HFF-Myc (cell line): Measurements from ENCODE around the gene ARMCX2.

Experiments used
- DNase-seq: peaks from one replicate; pipeline ENCODE4 v3.0.0-alpha.2; 2011; ENCODE audit warnings: low read depth; ENCODE audit errors: extremely low read depth
- H3K4me3 ChIP-seq: replicated peaks from 2 replicates; pipeline ENCODE4 v1.5.1; 2011; ENCODE audit warnings: low read depth, mild to moderate bottlenecking, control low read depth, low read length
- TF ChIP-seq, protein P1 (sequence below): IDR thresholded peaks from 2 replicates; pipeline ENCODE4 v1.5.1; 2012; ENCODE audit warnings: mild to moderate bottlenecking, low read depth, low read length, control low read depth; ENCODE audit errors: missing control alignments

ARMCX2 gene

DNA sequence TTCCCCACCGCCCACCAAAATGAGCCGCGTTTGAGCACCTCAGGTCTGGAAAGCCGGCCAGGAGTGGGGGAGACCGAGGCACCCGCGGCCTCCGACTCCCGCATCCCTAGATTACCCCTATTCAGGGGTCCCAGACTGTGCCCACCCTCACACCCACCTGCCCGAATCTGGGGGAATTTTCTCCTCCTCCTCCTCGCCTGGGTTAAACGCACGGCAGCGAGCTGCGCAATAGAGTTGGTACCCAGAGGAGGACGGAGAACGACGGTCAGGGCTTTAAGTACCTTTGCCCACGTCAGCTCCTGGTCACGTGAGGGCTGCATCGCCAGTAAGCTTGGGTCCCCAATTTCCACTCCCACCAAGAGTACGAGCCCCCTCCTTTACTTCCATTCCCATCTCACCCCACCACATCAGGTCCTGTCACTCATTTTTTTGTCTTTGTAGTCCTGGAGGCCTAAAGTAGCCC lies at the start of gene ARMCX2:
Gene ARMCX2, minus strand, starts transcription at position 250 of the 463 bp plus-strand sequence. CDS start 2,262 bp downstream, outside the sequence.
- TF ChIP-seq, protein P1, sequence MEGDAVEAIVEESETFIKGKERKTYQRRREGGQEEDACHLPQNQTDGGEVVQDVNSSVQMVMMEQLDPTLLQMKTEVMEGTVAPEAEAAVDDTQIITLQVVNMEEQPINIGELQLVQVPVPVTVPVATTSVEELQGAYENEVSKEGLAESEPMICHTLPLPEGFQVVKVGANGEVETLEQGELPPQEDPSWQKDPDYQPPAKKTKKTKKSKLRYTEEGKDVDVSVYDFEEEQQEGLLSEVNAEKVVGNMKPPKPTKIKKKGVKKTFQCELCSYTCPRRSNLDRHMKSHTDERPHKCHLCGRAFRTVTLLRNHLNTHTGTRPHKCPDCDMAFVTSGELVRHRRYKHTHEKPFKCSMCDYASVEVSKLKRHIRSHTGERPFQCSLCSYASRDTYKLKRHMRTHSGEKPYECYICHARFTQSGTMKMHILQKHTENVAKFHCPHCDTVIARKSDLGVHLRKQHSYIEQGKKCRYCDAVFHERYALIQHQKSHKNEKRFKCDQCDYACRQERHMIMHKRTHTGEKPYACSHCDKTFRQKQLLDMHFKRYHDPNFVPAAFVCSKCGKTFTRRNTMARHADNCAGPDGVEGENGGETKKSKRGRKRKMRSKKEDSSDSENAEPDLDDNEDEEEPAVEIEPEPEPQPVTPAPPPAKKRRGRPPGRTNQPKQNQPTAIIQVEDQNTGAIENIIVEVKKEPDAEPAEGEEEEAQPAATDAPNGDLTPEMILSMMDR: no peak
- H3K4me3 ChIP-seq: peak within 1 kb of the TSS; percentile 57
- DNase-seq: no peak

DNA sequence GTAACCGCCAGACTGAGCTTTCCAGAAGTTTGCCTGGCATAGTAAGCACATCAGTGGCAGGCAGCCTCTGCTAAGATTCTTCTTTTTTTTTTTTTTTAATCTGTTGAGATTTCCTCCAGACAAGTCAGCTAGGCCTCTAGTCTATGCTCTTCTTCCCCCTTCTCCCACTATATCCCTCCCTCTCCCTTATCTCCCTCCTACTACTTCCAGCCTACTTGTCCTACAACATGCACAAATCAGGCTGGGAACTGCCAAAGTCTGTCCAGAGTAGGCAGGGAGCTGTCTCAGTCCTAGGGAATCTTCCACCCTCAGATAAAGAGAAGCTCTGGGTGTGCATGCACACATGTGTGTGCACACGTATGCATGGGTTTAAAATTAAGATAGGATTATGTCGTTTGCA lies 49.7 kb upstream of the ARMCX2 start:
- DNase-seq: no peak
- no peak overlapping the region for H3K4me3 ChIP-seq
- TF ChIP-seq, protein P1: no peak

DNA sequence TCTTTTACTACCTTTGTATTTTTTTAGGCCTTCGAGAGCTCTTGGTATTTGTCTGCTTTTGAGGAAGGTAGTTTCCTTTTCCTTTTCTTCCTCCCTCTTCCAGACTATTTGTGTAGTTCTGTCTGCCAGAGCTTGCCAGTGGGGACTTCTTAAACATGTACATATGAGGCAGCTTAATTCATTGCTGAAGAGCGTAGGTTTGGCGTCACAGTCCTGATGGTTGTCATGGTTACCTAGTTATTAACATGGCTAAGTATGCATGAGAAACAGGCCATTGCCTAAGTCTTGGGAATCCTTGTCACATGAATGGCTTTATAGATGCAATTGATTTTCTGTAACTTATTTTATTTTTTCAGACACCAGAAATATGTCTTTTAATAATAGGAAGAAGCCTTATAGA lies 48.5 kb upstream of the ARMCX2 start:
- peak; percentile 6 for DNase-seq
- TF ChIP-seq, protein P1: no peak
- H3K4me3 ChIP-seq: no peak overlapping the region

DNA sequence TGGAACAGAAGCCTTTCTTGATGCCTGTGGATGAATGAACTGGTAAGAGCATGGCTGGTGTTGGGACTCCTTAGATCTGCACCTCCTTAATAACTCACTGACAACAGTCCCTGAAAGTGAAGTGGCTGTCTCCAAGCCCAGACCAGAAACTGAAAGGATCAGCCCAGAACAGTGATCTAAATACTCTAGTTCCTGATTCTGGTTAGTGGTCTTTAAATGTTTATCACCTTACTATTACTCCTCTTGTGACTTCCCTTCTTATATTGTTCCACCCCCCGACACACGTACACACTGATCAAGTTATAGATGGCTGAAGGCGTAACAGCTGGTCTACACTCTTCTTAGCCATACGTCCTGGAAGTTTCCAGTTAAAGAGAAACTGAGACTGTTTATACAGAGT lies 33.8 kb upstream of the ARMCX2 start:
- no peak for DNase-seq
- TF ChIP-seq, protein P1: no peak
- H3K4me3 ChIP-seq: no peak overlapping the region

DNA sequence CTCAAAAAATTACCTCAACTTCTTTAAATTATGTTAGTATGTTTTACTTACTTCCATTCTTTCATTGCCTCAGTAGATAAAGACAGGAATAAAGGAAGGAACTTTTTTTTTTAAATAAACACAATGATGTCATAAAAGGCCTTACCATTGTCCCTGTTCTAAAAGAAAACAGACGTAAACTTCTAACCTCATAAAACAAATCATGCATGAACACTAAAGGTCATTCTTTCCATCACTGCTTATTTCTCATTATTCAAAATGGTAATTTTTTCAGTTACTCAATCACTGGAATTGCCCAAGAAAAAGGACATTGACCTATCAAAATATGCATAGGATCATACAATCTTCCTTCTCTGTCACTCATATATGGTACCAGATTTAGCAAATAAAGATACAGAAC lies 32.2 kb upstream of the ARMCX2 start:
- no peak overlapping the region for H3K4me3 ChIP-seq
- no peak for DNase-seq
- TF ChIP-seq, protein P1: no peak

DNA sequence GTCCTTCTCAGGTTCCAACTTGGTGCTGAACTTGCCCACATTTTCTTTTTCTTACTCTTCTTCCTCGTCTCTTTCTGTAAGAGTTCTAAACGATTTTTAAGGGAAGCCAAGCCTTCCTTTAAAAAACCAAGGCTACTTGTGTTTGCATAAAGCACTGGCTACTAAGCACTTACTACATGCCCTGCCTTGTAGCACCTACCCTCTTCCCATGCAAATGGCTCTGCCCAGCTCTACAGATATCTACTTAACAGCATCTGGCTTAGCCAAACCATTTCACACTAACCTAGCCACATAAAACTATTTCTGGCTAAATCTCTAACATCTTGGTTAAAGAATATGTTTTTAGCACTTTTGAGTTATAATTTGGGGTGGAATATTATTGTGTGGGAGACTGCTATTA lies 26.9 kb upstream of the ARMCX2 start:
- TF ChIP-seq, protein P1: no peak
- H3K4me3 ChIP-seq: no peak overlapping the region
- no peak for DNase-seq

DNA sequence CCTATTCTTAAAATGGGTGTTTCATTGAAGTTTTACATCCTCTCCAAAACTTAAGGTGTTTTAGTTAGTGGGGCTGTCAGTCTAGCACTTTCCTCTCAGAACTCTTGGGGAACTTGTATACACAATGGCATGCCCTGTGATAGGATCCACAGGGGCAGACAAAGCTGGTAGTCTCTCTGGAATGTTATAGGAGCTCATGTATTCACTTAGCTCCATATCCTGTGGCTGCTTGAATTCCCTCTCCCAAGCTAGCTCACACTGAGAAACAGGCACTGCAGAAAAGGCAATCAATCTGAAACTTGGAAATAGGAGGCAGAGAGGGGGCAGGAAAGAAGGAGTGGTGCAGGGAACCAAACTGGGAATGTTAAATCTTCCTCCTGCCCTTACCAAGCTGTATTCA lies 26.3 kb upstream of the ARMCX2 start:
- H3K4me3 ChIP-seq: no peak overlapping the region
- TF ChIP-seq, protein P1: no peak
- no peak for DNase-seq
